KG1 (cell line): Measurements from ENCODE around the gene ISG15.
"Not testable (repeated sequence)": the region's sequence is repeated elsewhere in the genome, so short reads cannot be mapped to it uniquely, and the experiment has no call there.

Source experiments
- DNase-seq: peaks from one replicate; lab custom pipeline; 2025; lab: John Stamatoyannopoulos, UW

Gene ISG15

GRCh38 chr1:1030867-1031658, 17.8 kb downstream of the ISG15 start:
- not testable (repeated sequence) for DNase-seq

DNA sequence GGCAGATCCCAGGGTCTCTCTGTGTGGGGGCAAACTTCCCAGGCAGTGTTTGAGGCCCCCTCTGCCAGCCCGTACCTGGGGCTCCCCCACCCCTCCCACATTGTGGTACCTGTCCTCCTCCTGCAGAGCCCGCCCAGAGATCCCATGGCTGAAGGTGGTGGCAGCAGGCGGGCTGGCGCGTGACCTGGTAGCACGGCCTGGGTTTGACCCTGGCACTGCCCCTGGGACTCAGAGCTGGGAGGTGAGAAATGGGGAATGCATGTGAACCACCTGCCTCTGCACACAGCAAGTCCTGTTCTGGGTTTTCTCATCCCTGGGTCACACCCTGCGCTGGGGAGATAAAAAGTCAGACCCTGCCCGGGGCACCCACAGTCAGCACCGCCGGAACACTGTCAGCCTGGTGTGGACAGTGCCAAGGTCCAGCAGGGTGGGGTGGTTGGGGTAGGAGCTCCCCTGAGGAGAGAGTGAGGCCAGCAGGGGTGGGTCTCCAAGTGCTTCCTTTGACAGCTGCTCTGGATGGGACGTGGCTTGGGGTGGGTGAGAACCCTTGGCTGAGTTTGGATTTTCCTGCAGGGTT, 18.4 kb downstream of the ISG15 start:
- no peak for DNase-seq

GRCh38 chr1:1032424-1032823, 19.1 kb downstream of the ISG15 start:
- DNase-seq = no peak

GRCh38 chr1:1033009-1033587, 19.8 kb downstream of the ISG15 start:
- peak; percentile 28 for DNase-seq

DNA sequence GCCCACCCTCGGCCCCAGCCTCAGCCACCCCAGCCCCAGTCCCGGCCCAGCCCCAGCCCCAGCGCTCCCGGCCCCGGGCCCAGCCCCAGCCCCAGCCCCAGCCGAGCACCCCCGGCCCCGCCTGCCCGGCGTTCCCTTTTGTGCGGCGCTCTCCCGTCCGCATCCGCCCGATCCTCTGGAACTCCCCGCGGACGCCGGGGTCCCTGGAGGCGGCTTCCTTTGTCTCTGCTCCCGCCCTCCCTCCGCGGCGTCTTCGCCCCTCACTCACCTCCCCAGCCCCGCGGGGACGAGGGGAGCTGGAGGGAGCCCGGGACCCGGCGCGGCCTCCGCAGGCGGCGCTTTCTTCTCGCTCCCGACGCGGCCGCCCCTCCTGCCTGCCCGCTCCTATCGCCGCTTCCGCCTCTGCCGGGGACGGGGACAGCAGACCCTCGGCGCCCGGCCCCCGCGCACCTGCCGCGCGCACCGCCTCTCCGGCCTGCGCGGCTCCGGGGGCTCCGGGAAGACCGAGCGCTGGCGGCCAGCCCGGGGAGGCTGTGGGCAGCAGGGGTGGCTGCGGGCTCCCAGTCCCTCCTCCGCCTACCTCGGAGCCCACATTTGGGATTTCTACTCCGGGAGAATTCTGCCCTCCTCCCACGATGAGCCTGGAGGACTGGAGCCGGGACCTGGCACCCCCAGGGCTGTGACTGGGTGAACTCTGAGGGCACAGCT, 20.6 kb downstream of the ISG15 start:
- DNase-seq = no peak

DNA sequence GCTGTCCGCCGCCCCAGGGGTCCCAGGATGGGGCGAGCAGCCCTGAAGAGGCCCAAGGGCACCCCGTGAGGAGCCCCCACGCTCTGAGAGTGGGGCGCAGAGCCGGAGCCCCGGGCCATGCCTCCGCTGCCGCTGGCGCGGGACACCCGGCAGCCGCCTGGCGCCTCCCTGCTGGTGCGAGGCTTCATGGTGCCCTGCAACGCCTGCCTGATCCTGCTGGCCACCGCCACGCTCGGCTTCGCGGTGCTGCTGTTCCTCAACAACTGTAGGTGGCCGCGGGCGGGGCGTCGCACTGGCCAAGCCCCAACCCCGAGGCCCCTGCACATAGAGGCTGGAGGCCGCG, 21.1 kb downstream of the ISG15 start:
- no peak for DNase-seq

GRCh38 chr1:1035291-1035943, 22.1 kb downstream of the ISG15 start:
- DNase-seq = no peak

- no peak for DNase-seq
These were observed 24.4 kb downstream of the ISG15 start for GRCh38 chr1:1037366-1038327.

- DNase-seq = no peak
These were observed 25.4 kb downstream of the ISG15 start for GRCh38 chr1:1038694-1039093.

DNA sequence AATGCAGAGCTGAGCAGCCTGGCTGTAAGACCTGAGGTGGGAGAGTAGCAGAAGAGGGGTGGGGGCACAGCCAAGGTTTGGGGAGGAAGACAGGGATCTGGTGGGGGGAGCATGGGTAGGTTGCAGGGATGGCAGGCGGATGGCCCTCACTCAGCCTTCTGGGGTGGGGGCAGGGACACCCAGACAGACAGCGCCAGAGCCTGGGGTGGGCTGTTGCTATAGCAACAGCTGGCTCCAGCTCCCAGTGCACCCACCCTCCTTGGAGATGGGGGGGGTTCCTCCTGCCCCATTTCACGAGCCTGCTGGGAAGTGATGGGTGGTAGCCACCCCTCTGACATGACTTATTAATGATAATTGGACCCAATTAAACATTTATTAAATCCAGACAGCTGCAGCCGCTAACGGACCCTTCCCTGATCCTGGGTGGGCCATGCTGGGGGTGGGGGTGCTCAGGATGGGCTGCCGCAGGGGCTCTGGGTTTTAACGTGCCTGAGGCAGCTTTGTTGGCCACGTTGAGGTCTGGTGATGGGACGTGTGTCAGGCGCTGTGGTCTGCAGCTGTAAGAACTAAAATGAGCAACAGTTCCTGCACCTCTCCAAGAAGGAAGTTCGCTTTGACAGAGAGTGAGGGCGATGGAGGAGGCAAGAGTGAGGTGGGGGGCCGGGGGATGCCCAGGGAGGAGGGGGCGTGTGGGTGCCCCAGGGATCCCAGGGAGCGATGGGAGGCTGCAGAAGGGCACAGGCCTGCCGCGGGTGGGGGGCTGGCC, 26.0 kb downstream of the ISG15 start:
- DNase-seq = no peak

- no peak for DNase-seq
These were observed 27.0 kb downstream of the ISG15 start for GRCh38 chr1:1040004-1040991.

DNA sequence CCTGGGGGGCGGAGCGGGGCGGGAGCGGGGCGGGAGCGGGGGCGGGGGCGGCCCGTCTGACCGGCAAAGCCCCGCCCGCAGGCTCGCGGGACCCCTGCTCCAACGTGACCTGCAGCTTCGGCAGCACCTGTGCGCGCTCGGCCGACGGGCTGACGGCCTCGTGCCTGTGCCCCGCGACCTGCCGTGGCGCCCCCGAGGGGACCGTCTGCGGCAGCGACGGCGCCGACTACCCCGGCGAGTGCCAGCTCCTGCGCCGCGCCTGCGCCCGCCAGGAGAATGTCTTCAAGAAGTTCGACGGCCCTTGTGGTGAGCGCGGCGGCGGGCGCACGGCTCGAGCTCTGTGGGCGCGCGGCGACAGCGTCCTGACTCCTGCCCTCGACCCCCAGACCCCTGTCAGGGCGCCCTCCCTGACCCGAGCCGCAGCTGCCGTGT, 27.8 kb downstream of the ISG15 start:
- no peak for DNase-seq

DNA sequence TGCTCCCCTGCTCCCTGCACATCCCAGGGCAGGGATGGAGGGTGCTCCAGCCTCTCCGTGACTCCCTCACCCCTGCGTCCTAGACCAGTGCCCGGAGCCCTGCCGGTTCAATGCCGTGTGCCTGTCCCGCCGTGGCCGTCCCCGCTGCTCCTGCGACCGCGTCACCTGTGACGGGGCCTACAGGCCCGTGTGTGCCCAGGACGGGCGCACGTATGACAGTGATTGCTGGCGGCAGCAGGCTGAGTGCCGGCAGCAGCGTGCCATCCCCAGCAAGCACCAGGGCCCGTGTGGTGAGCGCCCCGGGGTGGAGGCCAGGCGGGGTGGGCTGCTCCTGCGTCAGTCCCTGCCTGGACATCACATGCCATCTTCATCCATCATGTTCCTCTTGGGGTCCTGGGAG, 28.6 kb downstream of the ISG15 start:
- no peak for DNase-seq

DNA sequence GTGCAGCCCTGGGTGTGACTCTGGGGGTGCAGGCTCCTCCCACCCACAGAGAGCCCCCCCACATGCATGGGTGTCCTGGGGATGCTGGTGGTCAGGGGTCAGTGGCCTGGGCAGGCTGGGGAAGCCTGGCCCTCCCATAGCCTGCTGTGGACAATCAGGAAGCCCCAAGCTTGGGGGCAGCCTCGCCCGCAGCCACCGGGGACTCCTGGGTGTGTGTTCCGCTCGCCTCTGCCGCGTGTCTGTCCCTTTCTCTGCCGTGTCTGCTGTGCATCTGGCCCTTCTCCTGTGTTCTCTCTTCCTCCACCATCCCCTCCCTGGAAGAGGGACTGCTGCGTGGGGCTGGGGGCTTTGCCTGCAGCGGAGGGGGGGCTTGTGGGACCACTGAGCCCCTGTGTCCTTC, 29.5 kb downstream of the ISG15 start:
- no peak for DNase-seq

- DNase-seq = no peak
These were observed 30.1 kb downstream of the ISG15 start for GRCh38 chr1:1043411-1043810.

DNA sequence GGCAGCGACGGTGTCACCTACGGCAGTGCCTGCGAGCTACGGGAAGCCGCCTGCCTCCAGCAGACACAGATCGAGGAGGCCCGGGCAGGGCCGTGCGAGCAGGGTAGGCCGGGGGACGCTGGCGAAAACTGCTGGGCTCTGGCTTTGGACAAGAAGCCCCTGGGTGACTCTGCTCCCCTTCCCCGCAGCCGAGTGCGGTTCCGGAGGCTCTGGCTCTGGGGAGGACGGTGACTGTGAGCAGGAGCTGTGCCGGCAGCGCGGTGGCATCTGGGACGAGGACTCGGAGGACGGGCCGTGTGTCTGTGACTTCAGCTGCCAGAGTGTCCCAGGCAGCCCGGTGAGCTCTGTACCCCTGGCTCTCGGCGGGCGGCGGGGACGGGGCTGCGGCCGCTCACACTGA, 30.6 kb downstream of the ISG15 start:
- DNase-seq = no peak

DNA sequence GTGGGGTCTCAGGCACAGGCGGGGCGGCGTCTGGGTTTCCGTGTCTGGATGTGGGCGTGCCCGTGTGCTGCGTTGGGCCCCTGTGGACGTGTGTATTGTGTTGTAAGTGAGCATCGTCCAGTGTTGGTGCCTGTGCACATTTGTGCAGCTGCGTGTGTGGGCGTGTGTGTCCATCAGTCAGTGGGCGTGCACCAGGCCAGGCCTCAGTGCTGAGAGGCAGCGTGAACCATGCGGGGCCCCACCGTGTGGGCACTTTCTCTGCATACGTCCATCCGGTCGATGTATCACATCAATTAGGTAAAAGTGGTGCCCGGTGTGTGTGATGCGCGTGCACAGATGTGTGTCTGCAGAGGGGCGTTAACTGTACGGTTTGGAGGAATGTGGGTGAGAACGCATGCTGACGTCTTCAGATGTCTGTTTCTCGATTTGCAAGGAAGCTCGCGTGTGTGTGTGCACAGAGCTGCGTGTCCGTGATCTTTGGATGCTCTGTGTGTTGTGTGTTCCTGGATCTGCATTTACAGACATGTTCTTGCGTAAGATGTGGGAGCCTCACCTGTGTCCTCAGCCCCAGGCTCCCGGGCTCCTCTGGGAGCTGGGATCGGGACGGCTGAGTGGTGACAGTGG, 31.3 kb downstream of the ISG15 start:
- no peak for DNase-seq

GRCh38 chr1:1045129-1045528, 31.8 kb downstream of the ISG15 start:
- no peak for DNase-seq

DNA sequence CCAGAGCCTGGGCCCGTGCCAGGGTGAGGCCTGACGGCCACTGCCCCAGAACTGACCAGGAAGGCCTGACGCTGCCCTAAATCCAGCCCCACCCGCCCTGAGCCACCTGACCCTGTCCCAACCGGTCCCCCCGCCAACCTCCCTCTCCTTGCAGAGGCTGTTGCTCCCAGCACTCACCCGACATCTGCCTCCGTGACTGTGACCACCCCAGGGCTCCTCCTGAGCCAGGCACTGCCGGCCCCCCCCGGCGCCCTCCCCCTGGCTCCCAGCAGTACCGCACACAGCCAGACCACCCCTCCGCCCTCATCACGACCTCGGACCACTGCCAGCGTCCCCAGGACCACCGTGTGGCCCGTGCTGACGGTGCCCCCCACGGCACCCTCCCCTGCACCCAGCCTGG, 32.9 kb downstream of the ISG15 start:
- no peak for DNase-seq
